AG08396 (cell line): ENCODE results near the gene ATP7B.
A peak's percentile ranks its signal among the peaks of the same experiment; 100 is the strongest.
"Not testable (repeated sequence)": the region's sequence is repeated elsewhere in the genome, so short reads cannot be mapped to it uniquely, and the experiment has no call there.

ENCODE experiments used
- DNase-seq: peaks from one replicate; pipeline ENCODE4 v3.0.0; 2012; ENCODE audit warnings: low spot score, mixed read lengths

The ATP7B gene

DNA sequence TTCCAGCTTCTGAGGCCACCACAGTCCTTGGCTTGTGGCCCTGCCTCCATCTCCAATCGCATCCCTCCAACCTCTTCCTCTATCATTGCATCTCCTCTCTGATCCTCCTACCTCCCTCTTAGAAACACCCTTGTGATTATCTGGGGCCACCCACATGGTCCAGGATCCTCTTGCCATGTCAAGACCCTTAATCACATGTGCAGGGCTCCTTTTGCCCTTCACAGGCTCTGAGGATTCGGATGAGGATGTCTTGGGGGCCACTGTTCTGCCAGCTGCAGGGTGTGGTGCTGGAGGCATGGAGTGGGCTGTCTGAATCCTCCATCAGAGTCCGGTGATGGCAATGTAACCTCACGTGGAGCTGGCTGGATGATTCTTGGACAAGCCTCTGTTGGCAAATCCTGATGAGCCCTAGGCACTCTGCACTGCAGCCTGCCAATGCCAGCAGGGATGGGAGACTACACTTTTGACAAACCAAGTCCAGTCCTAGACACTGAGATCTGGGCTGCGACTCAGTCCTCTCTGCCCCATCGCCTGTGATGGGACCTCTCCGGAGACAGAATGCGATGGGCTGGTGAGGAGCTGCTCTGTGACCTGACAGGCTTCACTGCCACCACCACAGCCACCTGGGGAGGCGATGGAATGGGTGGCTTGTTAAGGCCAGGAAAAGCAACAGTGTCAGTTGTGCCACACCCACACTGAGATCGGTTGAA, 88.3 kb downstream of the ATP7B start:
- no peak for DNase-seq

DNA sequence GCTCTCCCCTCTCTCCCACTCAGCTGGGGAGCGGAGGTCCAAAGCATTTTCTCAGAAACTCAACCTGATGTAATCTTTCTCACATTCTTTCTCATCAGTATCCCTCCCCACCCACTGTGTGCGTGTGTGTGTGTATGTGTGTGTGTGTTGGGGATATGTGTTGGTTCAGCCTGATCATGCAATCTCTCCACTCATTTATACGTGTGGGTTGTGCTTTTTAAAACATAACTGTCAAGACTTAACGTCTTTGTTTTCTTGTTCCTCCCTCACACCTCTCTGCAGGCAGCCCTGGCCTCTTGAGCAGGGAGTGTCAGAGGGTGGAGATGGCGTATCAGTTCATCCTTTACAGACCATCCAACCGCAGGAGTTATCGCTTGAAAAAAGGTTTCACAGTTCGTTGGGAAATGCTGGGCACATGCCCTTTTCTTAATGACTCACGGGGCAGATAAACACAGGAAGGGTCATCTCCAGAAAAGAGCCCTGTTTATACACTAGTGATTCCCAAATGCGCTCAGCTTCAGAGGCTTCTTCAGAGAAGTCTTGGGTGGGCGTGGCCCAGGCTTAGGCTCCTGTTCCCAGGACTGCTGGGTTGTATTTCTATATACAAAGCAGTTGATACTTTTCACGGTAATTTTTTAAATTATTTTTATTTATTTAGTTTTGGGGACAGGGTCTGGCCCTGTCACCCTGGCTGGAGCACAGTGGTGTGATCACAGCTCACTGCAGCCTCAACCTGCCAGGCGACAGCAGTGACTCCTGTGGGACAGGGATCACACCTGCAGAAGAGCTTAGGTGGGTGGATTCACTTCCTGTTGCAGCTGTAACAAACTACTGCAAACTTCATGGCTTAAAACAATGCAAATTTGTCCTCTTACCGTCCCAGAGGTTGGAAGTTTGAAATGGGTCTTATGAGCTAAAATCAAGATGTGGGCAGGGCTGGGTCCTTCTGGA, 89.2 kb downstream of the ATP7B start:
- DNase-seq, result no peak

DNA sequence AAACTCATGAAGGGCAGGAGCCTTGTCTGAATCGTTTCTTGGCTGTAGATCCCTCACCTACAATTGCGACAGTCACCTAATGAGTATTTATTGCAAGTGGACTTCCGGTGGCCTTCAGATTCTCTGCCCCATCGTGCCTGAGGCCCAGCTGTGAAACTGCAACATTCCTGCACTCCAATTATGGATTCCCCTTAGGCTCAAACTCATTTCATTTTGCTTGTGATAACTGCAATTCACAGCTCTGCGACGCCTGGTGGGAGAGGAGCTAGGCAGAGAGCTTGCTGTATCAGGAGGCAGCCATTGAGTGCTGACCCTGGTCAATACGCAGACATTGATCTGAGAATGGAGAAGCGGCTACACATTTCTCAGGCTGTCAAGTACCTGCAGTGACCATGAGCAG, 90.5 kb downstream of the ATP7B start:
- DNase-seq, result no peak

DNA sequence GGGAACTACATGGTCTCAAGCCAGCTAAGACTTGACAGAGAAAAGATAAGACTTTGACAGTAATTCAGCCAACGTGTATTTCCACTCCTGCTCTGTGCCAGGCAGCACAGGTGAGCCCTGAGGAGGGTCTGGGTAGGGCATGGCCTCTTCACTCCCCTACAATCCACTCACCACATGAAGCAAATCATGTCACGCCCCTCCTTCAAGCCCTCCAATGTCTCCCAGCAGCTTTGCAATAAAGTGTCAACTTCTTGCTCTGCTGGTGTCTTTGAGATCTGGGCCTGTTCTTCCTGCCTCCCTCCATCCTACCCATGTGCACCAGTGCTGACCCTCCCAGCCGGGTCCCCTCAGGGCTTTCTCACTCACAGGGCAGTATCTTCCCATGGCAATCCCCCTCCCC, 91.0 kb downstream of the ATP7B start:
- no peak for DNase-seq

DNA sequence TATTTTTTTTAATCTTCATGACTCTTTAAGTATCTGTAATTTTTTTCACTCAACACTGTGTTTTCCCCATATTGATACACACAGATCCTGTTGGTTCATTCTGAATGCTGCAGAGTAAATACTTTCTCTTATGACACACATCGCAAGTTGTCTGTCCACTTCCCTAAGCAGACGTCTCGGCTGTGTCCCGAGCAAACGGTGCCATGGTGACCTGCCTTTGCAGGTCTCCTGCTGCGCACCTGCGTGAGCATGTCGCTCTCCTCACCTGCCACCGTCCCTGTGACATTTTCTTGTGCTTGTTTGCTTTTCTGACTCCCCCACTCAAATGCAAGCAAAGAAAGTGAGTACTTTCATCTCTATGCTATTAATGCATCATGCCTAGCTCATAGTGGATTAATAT, 91.7 kb downstream of the ATP7B start:
- no peak for DNase-seq

DNA sequence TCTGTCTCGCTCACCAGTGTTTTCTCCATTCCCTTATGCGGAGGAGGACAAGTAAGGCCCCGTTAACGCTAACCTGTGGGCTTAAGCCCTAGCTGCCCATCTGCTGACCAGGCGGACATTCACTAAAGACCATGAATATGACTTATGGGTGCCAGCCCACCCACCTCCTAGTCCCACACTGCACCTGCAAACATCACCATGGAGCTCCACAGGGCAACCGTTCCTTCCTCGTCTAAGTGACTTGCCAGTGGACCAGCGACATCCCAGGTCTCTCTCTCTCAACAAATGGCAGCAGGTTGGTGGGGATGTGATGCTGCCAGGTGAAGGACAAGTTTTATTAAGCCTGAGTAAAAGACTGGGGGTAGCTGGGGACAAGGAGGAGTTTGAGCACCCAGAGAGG, 94.3 kb downstream of the ATP7B start:
- no peak for DNase-seq

DNA sequence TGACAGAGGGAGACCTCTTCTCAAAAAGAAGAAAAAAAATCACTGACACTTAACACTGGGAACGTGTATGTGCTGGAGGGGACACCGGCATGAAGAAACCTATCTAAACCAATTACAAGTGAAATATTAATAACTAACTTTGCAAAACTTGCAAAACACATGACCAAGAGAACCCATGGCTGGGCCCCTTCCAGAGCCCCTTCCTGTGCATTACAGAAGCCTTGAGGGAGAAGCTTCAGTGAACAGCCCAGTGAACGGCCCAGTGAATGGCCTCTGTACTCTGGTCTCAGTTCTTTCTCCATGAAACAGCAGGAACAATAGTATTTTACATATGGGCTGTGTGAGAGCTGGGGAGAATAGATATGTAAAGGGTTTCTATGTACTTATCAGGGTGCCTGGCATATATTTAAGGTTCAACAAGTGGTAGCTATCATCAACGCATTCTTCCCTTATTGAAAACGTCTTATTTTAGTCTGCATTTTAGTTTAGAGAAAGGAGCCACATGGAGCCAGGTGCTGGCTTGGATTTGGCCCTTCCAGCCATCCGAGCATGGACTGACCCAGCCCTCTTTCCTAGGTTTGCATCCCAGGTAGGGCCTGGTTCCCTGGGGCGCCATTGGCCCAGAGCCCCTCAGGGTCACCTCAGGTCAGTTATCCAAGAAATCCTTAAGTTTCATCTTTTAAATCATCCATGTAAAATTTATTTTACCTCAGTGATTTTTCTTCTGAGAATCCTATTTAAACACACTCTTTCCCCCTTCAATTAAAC, 95.0 kb downstream of the ATP7B start:
- no peak for DNase-seq

DNA sequence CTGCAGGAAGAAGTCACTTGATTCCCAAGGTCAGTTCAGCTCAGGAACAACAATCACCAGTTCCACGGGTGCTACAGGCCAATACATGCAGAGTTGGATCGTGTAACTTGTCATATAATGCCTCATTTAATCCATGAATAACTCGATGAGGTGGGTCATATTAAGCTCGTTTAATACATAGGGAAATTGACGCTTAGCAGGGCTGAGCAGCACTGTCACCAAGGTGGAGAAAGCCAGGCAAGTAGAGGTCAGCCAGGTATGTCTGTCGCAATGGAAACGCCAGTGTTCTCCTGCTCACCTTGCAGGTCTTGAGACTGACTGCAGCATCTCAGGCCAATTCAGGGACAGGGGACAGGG, 97.1 kb downstream of the ATP7B start:
- DNase-seq, result no peak

DNA sequence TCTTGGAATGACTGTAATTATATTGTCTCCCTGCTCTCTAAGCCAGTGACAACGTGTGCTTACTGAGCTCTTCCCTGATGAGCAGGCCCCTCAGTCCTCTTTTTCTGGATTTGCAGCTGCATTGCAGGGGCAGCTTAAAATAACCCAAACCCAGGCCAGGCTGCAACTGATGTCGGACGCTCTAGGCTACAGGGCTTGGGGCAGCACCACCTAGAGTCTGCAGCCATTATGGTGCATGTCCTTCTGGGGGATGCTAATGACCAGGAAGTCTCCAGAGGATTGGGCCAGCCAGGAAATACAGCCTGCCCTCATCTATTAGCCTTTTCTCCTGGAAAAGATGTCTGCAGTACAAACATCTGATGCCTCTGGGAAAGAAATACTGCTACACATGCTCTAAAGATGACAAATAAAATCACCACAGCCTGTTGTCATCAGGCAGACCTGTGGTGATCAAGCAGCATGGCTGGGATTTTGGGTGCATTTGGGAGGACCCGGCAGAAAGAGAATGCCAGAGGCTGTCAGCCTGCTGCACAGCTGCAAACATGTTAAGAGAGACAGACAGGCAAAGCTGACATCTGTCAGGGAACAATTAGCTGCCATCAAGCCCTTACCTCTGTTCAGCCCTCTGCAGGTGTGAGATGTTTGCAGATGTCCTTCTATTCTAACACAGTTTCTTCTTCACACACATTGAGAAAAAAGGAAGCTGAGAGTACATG, 97.7 kb downstream of the ATP7B start:
- no peak for DNase-seq

DNA sequence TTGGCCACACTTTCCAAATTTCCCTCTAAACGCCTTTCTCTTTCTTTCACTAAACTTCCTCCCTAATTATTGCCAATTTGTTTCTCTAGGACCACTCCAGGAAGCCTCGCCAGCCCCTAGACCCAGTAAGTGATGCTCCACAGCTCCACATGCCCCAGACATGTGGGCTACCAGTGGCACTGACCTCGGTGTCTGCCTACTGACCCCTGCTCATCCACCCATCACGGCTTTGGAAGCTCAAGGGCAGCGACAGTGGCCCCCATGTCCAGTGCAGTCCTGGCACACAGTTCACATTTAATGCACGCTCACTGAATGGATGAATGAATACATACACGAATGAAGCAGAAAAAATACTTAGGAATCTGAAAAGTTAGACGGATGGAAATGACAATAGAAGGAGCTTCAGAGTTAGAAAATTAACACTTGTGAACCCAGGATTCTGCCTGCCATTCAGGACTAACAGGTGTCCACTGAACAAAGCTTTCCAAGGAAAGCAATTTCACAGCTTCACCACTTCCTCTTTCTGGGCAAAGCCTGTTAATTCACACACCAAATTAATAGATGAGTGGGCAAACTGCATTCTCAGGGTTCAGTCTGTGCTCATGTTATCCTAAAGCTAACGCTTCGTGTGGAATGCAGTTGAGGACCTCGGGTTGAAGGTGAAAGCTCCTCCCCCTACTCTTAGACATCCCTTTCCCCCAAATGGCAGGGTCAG, 98.6 kb downstream of the ATP7B start:
- no peak for DNase-seq

DNA sequence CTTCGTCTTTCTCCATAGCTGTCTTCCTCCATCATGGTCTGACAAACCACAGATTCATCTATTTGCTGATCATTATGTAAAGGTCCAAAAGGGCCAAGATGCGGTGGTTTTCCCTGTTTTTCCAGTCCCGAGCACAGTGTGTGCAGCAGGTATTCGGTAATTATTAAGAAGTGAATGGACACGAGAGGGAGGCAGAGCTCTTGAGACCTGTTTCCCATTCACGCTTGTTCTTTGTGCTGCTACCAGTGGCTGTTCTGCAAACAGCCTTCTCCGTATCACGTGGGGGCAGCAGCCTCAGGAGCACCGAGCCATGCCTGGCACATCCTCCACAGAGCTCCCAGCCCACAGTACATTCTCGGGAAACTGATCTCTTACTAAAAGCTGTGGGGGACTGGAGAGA, 99.2 kb downstream of the ATP7B start:
- no peak for DNase-seq

DNA sequence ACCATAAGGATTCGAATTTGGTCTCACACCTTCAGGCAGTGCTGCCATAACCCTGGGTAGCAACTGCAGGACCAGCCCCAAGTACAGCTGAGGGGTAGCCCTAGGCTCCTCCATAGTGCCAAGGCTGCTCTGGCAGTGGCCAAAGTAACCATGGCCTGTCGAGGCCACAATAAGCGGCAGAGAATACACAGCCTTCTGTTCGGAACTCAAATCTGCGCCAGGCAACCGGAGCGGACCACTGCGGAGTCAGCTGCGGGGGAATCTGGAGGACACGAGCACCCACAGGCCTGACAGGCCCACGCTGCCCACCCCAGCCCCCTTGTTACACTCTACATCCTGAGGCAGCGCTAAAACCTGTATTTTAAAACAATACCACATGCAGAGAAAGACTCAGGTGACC, 100.7 kb downstream of the ATP7B start:
- no peak for DNase-seq

DNA sequence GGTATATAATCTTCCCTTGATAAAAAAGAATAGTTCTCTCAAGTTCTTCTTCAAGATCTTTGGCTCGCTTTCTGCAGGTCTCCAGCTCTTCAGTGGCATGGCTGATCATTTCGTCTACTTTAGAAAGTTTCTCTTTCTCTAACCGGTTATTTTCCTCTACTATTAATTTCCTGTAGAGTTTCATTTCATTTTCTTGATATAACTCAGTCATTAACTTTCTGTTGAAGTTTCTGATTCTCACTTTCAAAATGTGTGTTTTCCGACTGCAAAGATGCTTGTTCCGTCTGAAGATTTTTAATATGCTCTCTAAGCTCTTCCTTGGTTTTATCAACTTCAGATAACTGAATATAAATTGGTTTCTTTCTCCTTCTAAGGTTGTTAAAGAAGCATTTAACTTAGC, 102.0 kb downstream of the ATP7B start:
- DNase-seq, result not testable (repeated sequence)

DNA sequence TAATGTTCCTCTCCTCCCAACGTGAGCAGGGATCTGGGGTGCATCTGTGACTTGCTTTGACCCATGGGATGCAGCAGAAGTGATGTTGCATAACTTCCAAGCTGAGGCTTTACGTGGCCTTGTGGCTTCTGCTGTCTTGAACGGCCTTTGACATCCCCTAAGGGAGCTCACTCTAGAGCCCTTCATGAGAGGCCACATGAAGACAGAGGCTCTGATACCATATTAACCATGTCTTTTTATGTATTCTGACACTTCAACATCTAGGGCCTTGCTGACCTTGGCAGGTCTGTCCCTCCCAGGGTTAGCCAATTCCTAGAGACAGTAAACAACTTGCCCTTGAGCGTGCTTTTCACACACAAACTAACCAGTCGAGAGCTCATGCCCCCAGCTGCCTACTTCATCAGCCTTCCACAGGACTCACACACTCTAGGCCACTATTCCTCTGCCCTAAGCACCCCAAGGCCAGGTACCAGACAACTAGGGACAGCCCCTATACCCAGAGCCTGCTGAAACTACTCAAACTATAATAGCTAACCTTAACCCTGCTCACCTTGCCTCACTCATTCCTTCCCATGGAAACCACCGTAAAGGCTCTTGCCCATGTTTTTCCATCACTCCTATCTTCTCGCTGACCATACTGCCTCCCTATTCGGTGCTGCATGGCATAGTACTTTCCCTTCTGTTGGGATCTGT, 104.1 kb downstream of the ATP7B start:
- no peak for DNase-seq

DNA sequence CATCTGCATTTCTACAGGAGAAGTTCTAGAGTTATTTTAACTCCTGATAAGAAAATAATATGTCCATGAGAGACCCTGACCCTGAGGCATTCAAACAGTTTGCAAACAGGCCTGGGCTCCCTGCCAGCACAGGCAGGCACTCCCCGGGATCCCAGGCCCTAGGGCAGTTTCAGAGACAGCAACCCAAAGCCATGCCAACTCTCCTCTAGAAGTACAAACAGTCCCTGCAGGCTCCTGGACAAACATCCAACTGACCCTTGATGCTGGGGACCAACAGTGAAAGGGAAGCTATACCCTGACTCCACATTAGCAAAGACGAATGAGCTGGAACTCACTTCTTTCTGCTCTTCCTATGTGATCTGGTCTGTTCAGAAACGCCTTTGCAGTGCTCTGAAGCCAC, 104.7 kb downstream of the ATP7B start:
- DNase-seq, result no peak

DNA sequence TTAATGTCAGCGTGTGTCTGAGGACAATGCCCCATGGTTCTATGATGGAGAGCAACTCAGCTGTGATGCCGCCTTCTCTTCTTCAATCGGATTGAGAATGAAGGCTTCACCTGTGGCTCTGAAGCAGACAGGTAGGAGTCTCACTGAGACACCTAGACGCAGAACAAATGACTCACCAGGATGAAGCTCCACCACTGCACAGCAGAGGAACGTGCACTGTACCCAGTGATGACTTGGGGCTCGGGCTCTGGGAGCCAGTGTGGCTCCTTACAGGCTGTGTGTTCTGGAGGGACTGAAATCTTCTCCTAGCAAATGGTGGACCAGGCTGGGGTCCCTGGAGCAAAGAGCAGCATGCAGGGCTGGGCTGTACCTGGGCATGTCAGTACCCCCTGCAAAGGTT, 105.5 kb downstream of the ATP7B start:
- no peak for DNase-seq

DNA sequence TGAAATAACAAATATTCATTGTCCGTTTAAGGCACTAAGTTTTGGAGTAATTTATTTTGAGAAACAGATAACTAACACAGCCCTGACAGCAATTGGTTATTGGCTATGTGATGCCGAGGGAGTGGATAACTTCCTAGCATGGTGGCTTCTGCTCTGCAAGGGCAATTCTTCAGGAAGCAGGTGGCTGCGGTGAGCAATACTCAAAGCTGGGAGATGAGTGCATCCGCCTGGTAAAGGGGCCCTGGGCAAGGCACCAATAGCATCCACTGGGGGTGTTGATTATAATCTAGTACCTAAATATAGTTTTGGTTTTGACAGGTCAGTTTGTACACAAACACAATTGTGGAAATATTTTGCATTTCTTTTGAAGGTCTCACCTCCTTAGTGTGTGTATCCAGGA, 108.5 kb downstream of the ATP7B start:
- DNase-seq, result no peak

DNA sequence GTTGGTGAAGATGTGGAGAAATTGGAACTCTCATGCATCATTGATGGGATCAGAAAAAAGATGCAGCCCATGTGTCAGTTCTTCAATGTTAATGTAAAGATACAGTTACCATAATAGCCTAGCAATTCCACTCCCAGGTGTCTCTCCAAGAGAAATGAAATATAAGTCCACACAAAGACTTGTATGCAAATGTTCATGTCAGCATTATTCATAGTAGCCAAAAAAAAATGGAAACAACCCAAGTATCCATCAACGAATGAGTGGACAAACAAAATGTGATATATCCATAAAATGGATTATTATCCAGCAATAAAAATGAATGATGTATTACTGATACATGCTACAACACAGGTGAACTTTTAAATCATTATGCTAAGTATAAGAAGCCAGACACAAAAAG, 110.8 kb downstream of the ATP7B start:
- DNase-seq, result no peak

DNA sequence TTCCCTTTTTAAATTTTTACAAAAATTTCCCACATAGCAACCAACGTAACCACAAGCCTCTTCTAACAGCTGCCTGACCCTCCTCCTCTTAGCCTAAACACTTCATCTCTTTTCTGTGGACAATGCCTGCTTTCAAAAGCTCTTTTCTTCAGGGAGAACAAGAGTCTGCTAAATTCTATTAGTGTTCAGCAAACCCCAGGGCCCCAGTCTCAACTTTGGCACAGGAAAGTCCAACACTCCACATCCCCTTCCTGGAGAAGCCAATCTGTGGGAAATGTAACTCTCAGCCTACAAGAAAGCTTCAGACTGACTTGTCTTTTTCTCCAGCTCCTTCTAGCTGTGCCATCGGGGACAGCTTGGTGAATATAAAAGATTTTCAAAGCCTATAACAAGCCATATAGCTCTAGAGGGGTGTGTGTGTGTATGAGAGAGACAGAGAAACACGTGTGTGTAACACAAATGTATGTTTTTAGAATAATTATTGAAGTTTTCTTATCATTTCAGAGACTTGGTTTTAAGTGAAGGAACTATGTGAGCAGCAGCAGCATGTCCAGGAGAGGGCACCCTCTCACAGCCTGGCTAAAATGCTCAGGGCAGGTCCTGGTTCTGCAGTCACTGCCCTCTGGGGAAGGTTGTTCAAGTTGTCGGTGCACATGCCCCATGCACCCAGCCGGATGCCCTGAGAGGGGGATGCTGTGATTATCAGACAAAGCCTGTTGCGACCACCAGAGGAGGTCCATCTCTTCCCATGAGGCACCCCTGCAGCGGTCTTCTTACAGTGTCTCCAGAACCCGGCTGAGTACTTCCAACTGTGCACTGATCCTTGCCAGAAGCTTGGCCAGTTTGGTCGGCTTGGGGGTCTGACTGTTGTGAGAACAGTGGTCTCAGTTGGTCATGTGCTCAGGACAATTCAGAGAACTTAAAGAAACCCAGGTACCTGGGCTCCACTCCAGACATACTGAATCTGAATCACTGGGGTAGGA, 115.1 kb downstream of the ATP7B start:
- DNase-seq, result peak; percentile 76

DNA sequence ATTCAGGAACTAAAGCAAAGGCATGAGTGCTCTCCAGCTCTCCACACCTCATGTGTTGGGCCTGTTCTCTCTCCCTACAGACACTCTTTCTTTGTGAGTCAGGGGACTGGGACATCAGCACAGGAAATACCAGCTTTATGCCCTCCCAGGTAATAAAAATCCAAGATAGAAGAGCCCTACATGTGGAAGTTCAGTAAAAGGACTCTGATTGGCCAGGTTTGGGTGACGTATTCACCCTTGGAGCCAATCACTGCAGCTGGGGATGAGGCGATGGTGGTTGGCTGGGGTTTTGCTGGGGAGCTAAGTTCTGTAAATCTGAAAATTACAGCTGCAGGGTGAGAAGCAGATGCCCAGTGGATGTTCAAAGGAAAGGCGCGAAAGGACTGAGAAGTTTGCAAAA, 117.0 kb downstream of the ATP7B start:
- DNase-seq, result no peak
